ENCODE results near the gene JAKMIP1.

JAKMIP1 gene

DNA sequence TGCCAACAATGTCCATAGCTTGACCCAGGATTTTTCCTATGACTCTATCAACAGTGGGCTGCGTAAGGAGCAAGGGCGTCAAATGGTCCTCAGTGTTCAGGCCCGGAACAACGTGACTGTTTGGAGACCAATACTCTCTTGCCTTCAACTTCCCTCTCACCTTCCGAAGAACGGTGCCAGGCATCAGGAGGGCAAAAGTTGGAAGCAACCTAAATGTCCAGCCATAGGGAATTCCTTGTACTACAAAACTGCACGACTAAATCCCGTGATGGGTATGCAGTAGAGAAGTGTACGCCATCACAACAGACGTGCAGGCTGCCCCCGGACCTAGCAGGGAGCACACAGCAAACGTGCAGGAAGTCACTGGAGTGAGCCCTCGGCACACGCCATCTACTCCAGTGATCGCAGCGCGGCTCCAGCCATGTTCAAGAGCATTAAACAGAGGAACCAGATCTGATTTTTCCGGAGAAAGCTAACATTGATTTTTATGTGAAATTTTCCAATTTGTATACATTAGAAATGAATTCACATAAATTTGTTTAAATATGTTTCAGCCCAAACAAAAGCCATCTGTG lies 79.0 kb downstream of the JAKMIP1 start:
- DNase-seq = no peak
- no peak overlapping the region for H3K4me2 ChIP-seq (ENCODE audit: low read depth, low read length)
- H3K27me3 ChIP-seq (replicated peaks; ENCODE audit: insufficient read depth, low read length) = no peaks in the 10 kb centered on the region
- no peaks in the 10 kb centered on the region for H3K36me3 ChIP-seq (replicated peaks; ENCODE audit: insufficient read depth, low read length)
- no peaks in the 10 kb centered on the region for H3F3A ChIP-seq (ENCODE audit: insufficient read depth, low read length)
- H3K27ac ChIP-seq (ENCODE audit: low read length) = no peak overlapping the region
- H4K20me1 ChIP-seq (ENCODE audit: insufficient read depth, low read length) = 0 out of 2 replicates have a peak, but pooled peaks cover 3% of the 10 kb centered on the region
- peaks cover 60% of the 10 kb centered on the region for H3K79me2 ChIP-seq (ENCODE audit: low read length)
- TF ChIP-seq EZH2 (optimal IDR thresholded peaks at IDR 0.05; ENCODE audit: low read depth, low read length) (no peak), EZH2phosphoT487 (IDR thresholded peaks at IDR 0.05; ENCODE audit: low read length) (no peak)
- TF ChIP-seq, protein P1, sequence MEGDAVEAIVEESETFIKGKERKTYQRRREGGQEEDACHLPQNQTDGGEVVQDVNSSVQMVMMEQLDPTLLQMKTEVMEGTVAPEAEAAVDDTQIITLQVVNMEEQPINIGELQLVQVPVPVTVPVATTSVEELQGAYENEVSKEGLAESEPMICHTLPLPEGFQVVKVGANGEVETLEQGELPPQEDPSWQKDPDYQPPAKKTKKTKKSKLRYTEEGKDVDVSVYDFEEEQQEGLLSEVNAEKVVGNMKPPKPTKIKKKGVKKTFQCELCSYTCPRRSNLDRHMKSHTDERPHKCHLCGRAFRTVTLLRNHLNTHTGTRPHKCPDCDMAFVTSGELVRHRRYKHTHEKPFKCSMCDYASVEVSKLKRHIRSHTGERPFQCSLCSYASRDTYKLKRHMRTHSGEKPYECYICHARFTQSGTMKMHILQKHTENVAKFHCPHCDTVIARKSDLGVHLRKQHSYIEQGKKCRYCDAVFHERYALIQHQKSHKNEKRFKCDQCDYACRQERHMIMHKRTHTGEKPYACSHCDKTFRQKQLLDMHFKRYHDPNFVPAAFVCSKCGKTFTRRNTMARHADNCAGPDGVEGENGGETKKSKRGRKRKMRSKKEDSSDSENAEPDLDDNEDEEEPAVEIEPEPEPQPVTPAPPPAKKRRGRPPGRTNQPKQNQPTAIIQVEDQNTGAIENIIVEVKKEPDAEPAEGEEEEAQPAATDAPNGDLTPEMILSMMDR (IDR thresholded peaks at IDR 0.05; ENCODE audit: low read length) = no peak
- no peaks in the 10 kb centered on the region for H3K4me1 ChIP-seq (ENCODE audit: low read length)
- H3K9me3 ChIP-seq (replicated peaks; ENCODE audit: insufficient read depth, low read length) = no peaks in the 10 kb centered on the region
- H3K4me3 ChIP-seq (ENCODE audit: low read length) = no peak overlapping the region
- no peak overlapping the region for H2AFZ ChIP-seq (ENCODE audit: low read length)
- H3K9me2 ChIP-seq (replicated peaks; ENCODE audit: insufficient read depth, low read length) = no peaks in the 10 kb centered on the region
- H3K9ac ChIP-seq (ENCODE audit: low read length) = no peak overlapping the region

DNA sequence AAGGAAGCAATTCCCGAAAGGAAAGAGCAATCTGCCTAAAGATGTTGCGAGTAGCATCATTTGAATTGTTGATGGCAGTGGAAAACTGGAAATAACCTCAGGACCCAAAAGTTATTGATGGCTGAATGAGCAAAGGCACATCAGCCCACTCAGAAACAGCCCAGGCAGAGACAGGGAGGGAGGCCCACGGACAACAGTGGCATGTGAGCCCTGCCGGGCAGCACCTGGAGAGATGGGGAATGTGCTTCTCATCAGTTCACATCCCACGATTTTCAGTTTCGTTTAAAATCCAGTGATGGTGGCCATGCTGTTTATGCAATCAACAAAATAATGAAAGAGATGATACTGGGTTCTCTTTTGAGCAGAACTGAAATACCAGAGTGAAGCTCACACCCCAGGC lies 80.0 kb downstream of the JAKMIP1 start:
- no peak overlapping the region for H3K4me2 ChIP-seq (ENCODE audit: low read depth, low read length)
- no peaks in the 10 kb centered on the region for H3K9me2 ChIP-seq (replicated peaks; ENCODE audit: insufficient read depth, low read length)
- H3K27me3 ChIP-seq (replicated peaks; ENCODE audit: insufficient read depth, low read length) = no peaks in the 10 kb centered on the region
- 0 out of 2 replicates have a peak, but pooled peaks cover 3% of the 10 kb centered on the region for H4K20me1 ChIP-seq (ENCODE audit: insufficient read depth, low read length)
- TF ChIP-seq EZH2 (optimal IDR thresholded peaks at IDR 0.05; ENCODE audit: low read depth, low read length) (no peak), EZH2phosphoT487 (IDR thresholded peaks at IDR 0.05; ENCODE audit: low read length) (no peak)
- TF ChIP-seq, protein P1 (IDR thresholded peaks at IDR 0.05; ENCODE audit: low read length) = no peak
- H3K79me2 ChIP-seq (ENCODE audit: low read length) = peaks cover 54% of the 10 kb centered on the region
- no peak overlapping the region for H3K4me3 ChIP-seq (ENCODE audit: low read length)
- no peaks in the 10 kb centered on the region for H3K36me3 ChIP-seq (replicated peaks; ENCODE audit: insufficient read depth, low read length)
- no peaks in the 10 kb centered on the region for H3K9me3 ChIP-seq (replicated peaks; ENCODE audit: insufficient read depth, low read length)
- no peaks in the 10 kb centered on the region for H3F3A ChIP-seq (ENCODE audit: insufficient read depth, low read length)
- DNase-seq = no peak
- H3K4me1 ChIP-seq (ENCODE audit: low read length) = no peaks in the 10 kb centered on the region
- H3K9ac ChIP-seq (ENCODE audit: low read length) = no peak overlapping the region
- no peak overlapping the region for H2AFZ ChIP-seq (ENCODE audit: low read length)
- H3K27ac ChIP-seq (ENCODE audit: low read length) = no peak overlapping the region

DNA sequence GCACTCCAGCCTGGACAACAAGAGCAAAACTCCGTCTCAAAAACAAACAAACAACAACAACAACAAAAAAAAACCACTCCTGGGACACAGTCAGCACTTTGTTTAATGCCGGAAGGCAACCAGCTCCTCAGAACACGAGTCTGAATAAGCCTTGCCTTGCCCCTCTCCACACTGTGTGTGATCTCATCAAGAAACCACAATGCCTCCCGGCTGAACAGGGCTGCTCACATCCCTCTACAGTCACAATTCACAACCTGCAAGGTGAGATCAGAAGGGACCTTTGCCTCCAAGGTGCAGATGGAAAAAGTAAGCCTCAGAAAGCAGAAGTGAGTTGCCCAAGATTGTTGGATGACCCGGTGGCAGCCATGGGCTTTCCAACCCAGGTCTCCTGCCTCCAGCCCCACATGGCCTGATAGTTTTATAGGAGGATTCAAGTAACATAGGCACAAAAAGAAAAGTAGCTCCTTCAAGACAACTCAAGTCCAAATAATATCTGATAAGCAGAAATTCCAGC lies 80.8 kb downstream of the JAKMIP1 start:
- no peaks in the 10 kb centered on the region for H4K20me1 ChIP-seq (ENCODE audit: insufficient read depth, low read length)
- H3K27ac ChIP-seq (ENCODE audit: low read length) = peak overlapping the region; percentile 39; the same call in 1 of the 2 replicates
- TF ChIP-seq, protein P1 (IDR thresholded peaks at IDR 0.05; ENCODE audit: low read length) = no peak
- TF ChIP-seq EZH2 (optimal IDR thresholded peaks at IDR 0.05; ENCODE audit: low read depth, low read length) = no peak
- TF ChIP-seq EZH2phosphoT487 (IDR thresholded peaks at IDR 0.05; ENCODE audit: low read length) = no peak
- H3K9me2 ChIP-seq (replicated peaks; ENCODE audit: insufficient read depth, low read length) = no peaks in the 10 kb centered on the region
- no peaks in the 10 kb centered on the region for H3K9me3 ChIP-seq (replicated peaks; ENCODE audit: insufficient read depth, low read length)
- peak; percentile 30 for DNase-seq
- no peaks in the 10 kb centered on the region for H3K27me3 ChIP-seq (replicated peaks; ENCODE audit: insufficient read depth, low read length)
- H3K79me2 ChIP-seq (ENCODE audit: low read length) = peaks cover 46% of the 10 kb centered on the region
- no peak overlapping the region for H3K4me3 ChIP-seq (ENCODE audit: low read length)
- H3F3A ChIP-seq (ENCODE audit: insufficient read depth, low read length) = no peaks in the 10 kb centered on the region
- H2AFZ ChIP-seq (ENCODE audit: low read length) = no peak overlapping the region
- H3K36me3 ChIP-seq (replicated peaks; ENCODE audit: insufficient read depth, low read length) = no peaks in the 10 kb centered on the region
- H3K4me1 ChIP-seq (ENCODE audit: low read length) = no peaks in the 10 kb centered on the region
- H3K9ac ChIP-seq (ENCODE audit: low read length) = no peak overlapping the region
- no peak overlapping the region for H3K4me2 ChIP-seq (ENCODE audit: low read depth, low read length)

All from MM.1S (cell line).